Nephron progenitor cell (in vitro differentiated cells): Measurements from ENCODE around the gene RPA1.
A peak's percentile ranks its signal among the peaks of the same experiment; 100 is the strongest.

Experiments used
- DNase-seq: peaks from one replicate; pipeline ENCODE4 v3.0.0; 2021
- H3K27ac Mint-ChIP-seq: 2 replicates; pipeline ENCODE4 v1.8.0; 2021; ENCODE audit warnings: mild to moderate bottlenecking, moderate library complexity, mixed read lengths
- H3K27me3 Mint-ChIP-seq: 2 replicates; pipeline ENCODE4 v1.8.0; 2021; ENCODE audit warnings: mild to moderate bottlenecking, low read depth, mixed read lengths; ENCODE audit not compliant: poor library complexity
- H3K36me3 Mint-ChIP-seq: 2 replicates; pipeline ENCODE4 v1.8.0; 2021; ENCODE audit warnings: low read depth, mixed read lengths
- H3K4me1 Mint-ChIP-seq: 2 replicates; pipeline ENCODE4 v1.8.0; 2021; ENCODE audit warnings: mixed read lengths
- H3K4me3 Mint-ChIP-seq: 2 replicates; pipeline ENCODE4 v1.8.0; 2021; ENCODE audit warnings: mild to moderate bottlenecking, moderate library complexity, mixed read lengths
- H3K9me3 Mint-ChIP-seq: 2 replicates; pipeline ENCODE4 v1.8.0; 2021; ENCODE audit warnings: mild to moderate bottlenecking, moderate library complexity, mixed read lengths
- CTCF ChIP-seq: fragments of 200-600 bp; sonication (generic); IDR thresholded peaks from 2 replicates; pipeline ENCODE4 v1.5.0; 2021; ENCODE audit warnings: antibody characterized with exemption

The RPA1 gene

GRCh38 chr17:1914661-1915083, 84.9 kb downstream of the RPA1 start:
- Mint-ChIP-seq H3K36me3 (no peaks in the 10 kb centered on the region), H3K4me1 (peaks cover 56% of the 10 kb centered on the region), H3K9me3 (no peaks in the 10 kb centered on the region), H3K27ac (no peak overlapping the region), H3K4me3 (no peak overlapping the region), H3K27me3 (peaks cover 64% of the 10 kb centered on the region)
- DNase-seq: no peak
- TF ChIP-seq CTCF: no peak

- H3K4me1 Mint-ChIP-seq: peaks cover 66% of the 10 kb centered on the region
- no peaks in the 10 kb centered on the region for H3K9me3 Mint-ChIP-seq
- H3K27me3 Mint-ChIP-seq: peaks cover 52% of the 10 kb centered on the region
- H3K4me3 Mint-ChIP-seq: no peak overlapping the region
- DNase-seq: no peak
- H3K27ac Mint-ChIP-seq: peak overlapping the region; percentile 1
- no peak for TF ChIP-seq CTCF
- no peaks in the 10 kb centered on the region for H3K36me3 Mint-ChIP-seq
Observed at GRCh38 chr17:1915889-1916288, 86.1 kb downstream of the RPA1 start.

- Mint-ChIP-seq H3K9me3 (no peaks in the 10 kb centered on the region), H3K27ac (peak overlapping the region; percentile 1), H3K27me3 (peaks cover 48% of the 10 kb centered on the region), H3K4me1 (peaks cover 66% of the 10 kb centered on the region), H3K36me3 (no peaks in the 10 kb centered on the region), H3K4me3 (no peak overlapping the region)
- no peak for DNase-seq
- TF ChIP-seq CTCF: no peak
Observed at GRCh38 chr17:1916316-1916715, 86.5 kb downstream of the RPA1 start.

- Mint-ChIP-seq H3K4me3 (no peak overlapping the region), H3K27ac (peak overlapping the region; percentile 10), H3K9me3 (no peaks in the 10 kb centered on the region), H3K4me1 (peaks cover 58% of the 10 kb centered on the region), H3K36me3 (no peaks in the 10 kb centered on the region), H3K27me3 (peaks cover 43% of the 10 kb centered on the region)
- DNase-seq: no peak
- TF ChIP-seq CTCF: no peak
Observed at GRCh38 chr17:1916963-1917715, 87.3 kb downstream of the RPA1 start.

- H3K9me3 Mint-ChIP-seq: no peaks in the 10 kb centered on the region
- TF ChIP-seq CTCF: no peak
- peaks cover 55% of the 10 kb centered on the region for H3K4me1 Mint-ChIP-seq
- H3K36me3 Mint-ChIP-seq: no peaks in the 10 kb centered on the region
- peak overlapping the region; percentile 66 for H3K27ac Mint-ChIP-seq
- DNase-seq: no peak
- H3K27me3 Mint-ChIP-seq: peaks cover 36% of the 10 kb centered on the region
- H3K4me3 Mint-ChIP-seq: no peak overlapping the region
Observed at GRCh38 chr17:1918346-1919162, 88.7 kb downstream of the RPA1 start.
